MCF 10A (cell line): ENCODE measurements around the gene UNC79. TPM values are rescaled to one million over a fixed set of nuclear protein-coding genes. Genes with fewer than 3 reads are reported as not detected.

Experiments
- BruUV-seq: library from RNA; stranded (reverse); fragments of 400-500 nt; replicated peaks from 2 replicates; lab custom pipeline; 2021; lab: Mats Ljungman, UMichigan
- CTCF ChIA-PET: fragments of 300-600 bp; sonication (Branson Sonifier 250); formaldehyde crosslinking; extraction: SDS; loops from one replicate; lab custom pipeline; 2021; ENCODE audit warnings: antibody characterized with exemption, inconsistent platforms; lab: Yijun Ruan, JAX
- POLR2A ChIA-PET: fragments of 300-600, 350-650 bp; sonication (Branson Sonifier 250); formaldehyde crosslinking; extraction: SDS; loops from one replicate; lab custom pipeline; 2020; ENCODE audit warnings: antibody characterized with exemption, inconsistent platforms; lab: Yijun Ruan, JAX
- DNase-seq: peaks from one replicate; pipeline ENCODE4 v3.0.0-alpha.2; 2018; ENCODE audit not compliant: unreplicated experiment
- H3K27ac Mint-ChIP-seq: one replicate; pipeline ENCODE4 v1.8.0; 2022; ENCODE audit warnings: mild to moderate bottlenecking, low read depth, mixed read lengths; ENCODE audit not compliant: unreplicated experiment
- H3K27me3 Mint-ChIP-seq: one replicate; pipeline ENCODE4 v1.8.0; 2022; ENCODE audit warnings: mixed read lengths; ENCODE audit not compliant: insufficient read depth, unreplicated experiment
- H3K36me3 Mint-ChIP-seq: one replicate; pipeline ENCODE4 v1.8.0; 2022; ENCODE audit warnings: mild to moderate bottlenecking, moderate library complexity, mixed read lengths; ENCODE audit not compliant: insufficient read depth, unreplicated experiment
- H3K4me1 Mint-ChIP-seq: one replicate; pipeline ENCODE4 v1.8.0; 2022; ENCODE audit warnings: mixed read lengths; ENCODE audit not compliant: insufficient read depth, unreplicated experiment
- H3K4me3 Mint-ChIP-seq: one replicate; pipeline ENCODE4 v1.8.0; 2022; ENCODE audit warnings: mild to moderate bottlenecking, moderate library complexity, mixed read lengths; ENCODE audit not compliant: unreplicated experiment
- H3K9me3 Mint-ChIP-seq: one replicate; pipeline ENCODE4 v1.8.0; 2022; ENCODE audit warnings: mixed read lengths; ENCODE audit not compliant: unreplicated experiment
- CTCF ChIP-seq: fragments of 200-600 bp; IDR thresholded peaks from one replicate; pipeline ENCODE4 v1.8.0; 2022; ENCODE audit warnings: antibody characterized with exemption, mild to moderate bottlenecking; ENCODE audit not compliant: unreplicated experiment
- intact Hi-C: fragments of 100-400 bp; cut with micrococcal nuclease; formaldehyde crosslinking; loops from 2 replicates; pipeline ENCODE4 v1.14.1; 2022
- total RNA-seq: library from RNA; stranded (reverse); gene quantifications from 2 replicates; pipeline ENCODE4 v1.2.3, GENCODE V29; 2022

The UNC79 gene
- total RNA-seq, 1 experiment from 2014 or later, result 0.05 TPM

GRCh38 chr14:93533842-93534241 is 103.1 kb downstream of the UNC79 start:
- TF ChIP-seq CTCF, result no peak
- BruUV-seq, result no TSS peak
- intact Hi-C loops, result no loop called here
- CTCF ChIA-PET, result interaction anchor here (0.6 to 1.4 kb wide), 3 partner anchors 9 to 233 kb away, joined by 3 to 4 read pairs (median 3); no protein-coding TSS in a partner anchor
- H3K9me3 Mint-ChIP-seq, result no peaks in the 10 kb centered on the region
- H3K4me1 Mint-ChIP-seq, result no peaks in the 10 kb centered on the region
- no peaks in the 10 kb centered on the region for H3K36me3 Mint-ChIP-seq
- no peak overlapping the region for H3K4me3 Mint-ChIP-seq
- DNase-seq, result no peak
- peaks cover 35% of the 10 kb centered on the region for H3K27me3 Mint-ChIP-seq
- no peak overlapping the region for H3K27ac Mint-ChIP-seq
- POLR2A ChIA-PET, result no interaction called here

- intact Hi-C loops, result no loop called here
- Mint-ChIP-seq H3K27ac (no peak overlapping the region), H3K27me3 (peaks cover 22% of the 10 kb centered on the region), H3K36me3 (no peaks in the 10 kb centered on the region), H3K4me3 (no peak overlapping the region), H3K9me3 (no peaks in the 10 kb centered on the region), H3K4me1 (no peaks in the 10 kb centered on the region)
- ChIA-PET POLR2A (no interaction called here), CTCF (interaction anchor here (0.6 to 1.2 kb wide), 2 partner anchors 9 to 509 kb away, joined by 3 to 4 read pairs; no protein-coding TSS in a partner anchor)
- DNase-seq, result no peak
- no peak for TF ChIP-seq CTCF
- BruUV-seq, result no TSS peak
Measured at GRCh38 chr14:93535537-93535936, 104.8 kb downstream of the UNC79 start.

- H3K4me1 Mint-ChIP-seq, result no peaks in the 10 kb centered on the region
- intact Hi-C loops, result no loop called here
- CTCF ChIA-PET, result interaction anchor here (0.5 kb wide), 2 partner anchors 20 to 221 kb away, joined by 3 to 5 read pairs; no protein-coding TSS in a partner anchor
- peaks cover 20% of the 10 kb centered on the region for H3K27me3 Mint-ChIP-seq
- H3K4me3 Mint-ChIP-seq, result no peak overlapping the region
- H3K36me3 Mint-ChIP-seq, result no peaks in the 10 kb centered on the region
- BruUV-seq, result no TSS peak
- H3K27ac Mint-ChIP-seq, result no peak overlapping the region
- TF ChIP-seq CTCF, result no peak
- peak; percentile 25 for DNase-seq
- POLR2A ChIA-PET, result no interaction called here
- H3K9me3 Mint-ChIP-seq, result no peaks in the 10 kb centered on the region
Measured at GRCh38 chr14:93536945-93537344, 106.2 kb downstream of the UNC79 start.

- POLR2A ChIA-PET, result no interaction called here
- no peak for TF ChIP-seq CTCF
- intact Hi-C loops, result no loop called here
- Mint-ChIP-seq H3K9me3 (no peaks in the 10 kb centered on the region), H3K4me1 (no peaks in the 10 kb centered on the region), H3K36me3 (no peaks in the 10 kb centered on the region), H3K27me3 (peaks cover 20% of the 10 kb centered on the region), H3K4me3 (no peak overlapping the region), H3K27ac (no peak overlapping the region)
- BruUV-seq, result no TSS peak
- CTCF ChIA-PET, result no interaction called here
- no peak for DNase-seq
Measured at GRCh38 chr14:93537951-93538350, 107.2 kb downstream of the UNC79 start.
